ENCODE measurements around the gene FHDC1. TPM values are rescaled to one million over a fixed set of nuclear protein-coding genes. Genes with fewer than 3 reads are reported as not detected.

Gene FHDC1
- total RNA-seq, 4 donors from 2014 or later = 0.34 to 0.57 (median 0.46) TPM

GRCh38 chr4:153019906-153020305, 83.8 kb downstream of the FHDC1 start:
- no peak for TF ChIP-seq CTCF (IDR thresholded peaks at IDR 0.05; ENCODE audit: low read depth)

GRCh38 chr4:153020457-153020856, 84.3 kb downstream of the FHDC1 start:
- no peak for TF ChIP-seq CTCF (IDR thresholded peaks at IDR 0.05; ENCODE audit: low read depth)

GRCh38 chr4:153021276-153021675, 85.2 kb downstream of the FHDC1 start:
- TF ChIP-seq CTCF (IDR thresholded peaks at IDR 0.05; ENCODE audit: low read depth) = no peak

- no peak for TF ChIP-seq CTCF (IDR thresholded peaks at IDR 0.05; ENCODE audit: low read depth)
Measured at GRCh38 chr4:153022241-153022715, 86.2 kb downstream of the FHDC1 start.

GRCh38 chr4:153023139-153023538, 87.0 kb downstream of the FHDC1 start:
- TF ChIP-seq CTCF (IDR thresholded peaks at IDR 0.05; ENCODE audit: low read depth) = no peak

- TF ChIP-seq CTCF (IDR thresholded peaks at IDR 0.05; ENCODE audit: low read depth) = no peak
Measured at GRCh38 chr4:153023692-153024394, 87.7 kb downstream of the FHDC1 start.

- TF ChIP-seq CTCF (IDR thresholded peaks at IDR 0.05; ENCODE audit: low read depth) = no peak
Measured at GRCh38 chr4:153024466-153024865, 88.3 kb downstream of the FHDC1 start.

Measured in subcutaneous adipose tissue (tissue), 4 donors.